ENCODE results near the gene TBC1D21.

The TBC1D21 gene

GRCh38 chr15:73879426-73879825, 6.1 kb downstream of the TBC1D21 start:
- DNase-seq (ENCODE audit: low read depth): no peak

DNA sequence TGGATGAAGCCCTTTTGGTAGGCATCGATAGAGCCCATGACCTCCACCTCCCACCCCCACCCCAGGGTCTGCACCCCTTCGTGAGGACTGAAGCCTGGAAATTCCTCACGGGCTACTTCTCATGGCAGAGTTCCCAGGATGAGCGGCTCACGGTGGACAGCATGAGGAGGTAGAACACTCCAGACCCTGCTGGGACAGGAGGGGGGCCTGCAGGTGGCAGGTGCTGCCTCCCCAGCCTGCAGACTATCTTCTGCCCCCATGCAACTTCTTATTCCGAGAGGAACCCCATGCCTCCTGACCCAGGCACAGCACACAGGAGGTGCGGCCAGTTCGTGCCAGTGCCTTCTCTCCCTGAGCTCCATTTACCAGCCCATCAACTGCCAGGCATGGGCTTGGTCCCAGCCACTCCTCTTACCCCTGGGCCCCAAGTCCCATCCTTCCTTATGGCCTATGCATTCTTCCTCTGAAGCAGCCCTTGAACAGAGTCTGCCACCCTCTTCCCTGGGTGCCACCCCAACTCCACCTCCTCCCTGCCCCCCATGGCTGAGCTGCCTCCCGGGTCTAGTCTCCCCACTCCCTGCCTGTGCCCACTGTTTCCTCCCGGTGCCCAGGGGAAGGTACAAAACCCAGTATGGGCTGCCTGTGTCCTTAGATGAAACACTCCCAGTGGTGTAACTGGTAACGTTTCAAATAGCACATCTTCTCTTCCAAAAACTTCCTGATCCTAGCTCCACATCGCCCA, 8.4 kb downstream of the TBC1D21 start:
- no peak for DNase-seq (ENCODE audit: low read depth)
- no peak for TF ChIP-seq CTCF (IDR thresholded peaks at IDR 0.05; ENCODE audit: control insufficient read depth, extremely low read depth, insufficient read depth)
- no peak overlapping the region for H3K4me3 ChIP-seq (ENCODE audit: low read depth, low read length)

More at GRCh38 chr15:73879426-73879825, 6.1 kb downstream of the TBC1D21 start:
- no peak overlapping the region for H3K4me3 ChIP-seq (ENCODE audit: low read depth, low read length)
- no peak for TF ChIP-seq CTCF (IDR thresholded peaks at IDR 0.05; ENCODE audit: control insufficient read depth, extremely low read depth, insufficient read depth)

GRCh38 chr15:73882761-73883419, 9.5 kb downstream of the TBC1D21 start:
- no peak overlapping the region for H3K4me3 ChIP-seq (ENCODE audit: low read depth, low read length)
- no peak for DNase-seq (ENCODE audit: low read depth)
- no peak for TF ChIP-seq CTCF (IDR thresholded peaks at IDR 0.05; ENCODE audit: control insufficient read depth, extremely low read depth, insufficient read depth)

GRCh38 chr15:73884159-73884558, 10.8 kb downstream of the TBC1D21 start:
- no peak for TF ChIP-seq CTCF (IDR thresholded peaks at IDR 0.05; ENCODE audit: control insufficient read depth, extremely low read depth, insufficient read depth)
- no peak overlapping the region for H3K4me3 ChIP-seq (ENCODE audit: low read depth, low read length)
- no peak for DNase-seq (ENCODE audit: low read depth)

GRCh38 chr15:73885954-73886700, 12.8 kb downstream of the TBC1D21 start:
- TF ChIP-seq CTCF (IDR thresholded peaks at IDR 0.05; ENCODE audit: control insufficient read depth, extremely low read depth, insufficient read depth): no peak
- no peak for DNase-seq (ENCODE audit: low read depth)
- no peak overlapping the region for H3K4me3 ChIP-seq (ENCODE audit: low read depth, low read length)

DNA sequence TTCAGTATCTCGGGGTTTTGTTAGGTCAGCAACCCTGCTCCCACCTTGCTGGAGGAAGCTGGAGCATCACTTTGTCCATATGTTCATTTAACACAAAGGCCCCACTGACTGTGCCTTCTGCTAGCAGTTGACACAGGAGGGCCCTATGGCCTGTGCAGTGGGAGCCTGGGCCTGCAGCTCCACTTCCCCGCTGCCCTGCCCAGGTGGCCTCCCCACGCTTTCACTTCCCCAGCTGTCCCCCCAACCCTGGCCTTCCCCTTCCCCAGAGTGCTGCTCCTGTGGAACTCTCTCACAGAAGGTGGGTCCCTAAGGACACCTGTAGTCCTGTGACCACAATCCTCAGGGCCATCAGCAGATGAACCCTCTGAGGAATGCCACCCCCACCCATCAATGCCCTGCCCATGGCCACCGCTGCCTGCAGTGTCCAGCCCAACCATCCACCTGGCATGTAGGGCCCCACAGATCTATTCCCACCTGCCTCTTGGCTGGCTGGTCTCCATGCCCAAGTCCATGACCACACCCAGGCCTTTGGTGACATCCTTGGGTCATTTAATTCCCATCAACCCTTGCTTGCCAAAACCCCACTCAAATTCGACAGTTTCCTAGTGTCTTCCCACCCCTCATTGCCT, 13.5 kb downstream of the TBC1D21 start:
- no peak for DNase-seq (ENCODE audit: low read depth)
- no peak for TF ChIP-seq CTCF (IDR thresholded peaks at IDR 0.05; ENCODE audit: control insufficient read depth, extremely low read depth, insufficient read depth)
- H3K4me3 ChIP-seq (ENCODE audit: low read depth, low read length): no peak overlapping the region

All from LNCaP clone FGC (cell line).